Keratinocyte (primary cell): ENCODE data around the gene PPP1R3F.

Experiments
- EZH2 ChIP-seq: IDR thresholded peaks from one replicate; pipeline ENCODE4 v1.6.1; 2012; ENCODE audit warnings: inconsistent platforms, mild to moderate bottlenecking, low read length, moderate library complexity
- TF ChIP-seq, protein P1 (sequence below), 3 experiments: IDR thresholded peaks in 1 of 3; conservative IDR thresholded peaks in 1 of 3; optimal IDR thresholded peaks in 1 of 3; 2 replicates in 2 of 3; 3 replicates in 1 of 3; pipeline versions ENCODE3 to v1.5.1; 2011; ENCODE audit warnings: low read length in 3 of 3, mild to moderate bottlenecking in 3 of 3, moderate library complexity in 2 of 3, control low read depth in 1 of 3, inconsistent platforms in 1 of 3; ENCODE audit not compliant: insufficient read depth in 2 of 3; ENCODE audit errors: extremely low read depth in 1 of 3

DNA sequence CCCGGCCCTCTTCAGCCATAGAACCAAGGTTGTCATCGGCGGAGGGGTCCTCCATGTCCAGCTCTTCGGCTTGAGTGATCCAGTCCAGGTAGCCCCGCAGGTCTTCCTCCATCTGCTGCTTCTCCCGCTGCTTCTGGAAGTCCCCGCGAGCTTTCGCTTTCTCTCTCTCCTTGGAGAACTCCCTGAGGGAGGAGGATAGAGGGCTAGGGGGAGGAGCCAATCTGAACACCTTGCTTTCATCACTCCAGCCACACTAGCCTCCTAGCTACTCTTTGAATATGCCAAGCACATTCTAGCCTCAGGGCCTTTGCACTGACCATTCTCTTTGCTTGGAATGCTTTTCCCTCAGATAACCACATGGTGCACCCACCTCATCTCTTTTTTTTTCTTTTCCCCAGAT, 42.6 kb upstream of the PPP1R3F start:
- no peak for TF ChIP-seq EZH2
- TF ChIP-seq, protein P1, sequence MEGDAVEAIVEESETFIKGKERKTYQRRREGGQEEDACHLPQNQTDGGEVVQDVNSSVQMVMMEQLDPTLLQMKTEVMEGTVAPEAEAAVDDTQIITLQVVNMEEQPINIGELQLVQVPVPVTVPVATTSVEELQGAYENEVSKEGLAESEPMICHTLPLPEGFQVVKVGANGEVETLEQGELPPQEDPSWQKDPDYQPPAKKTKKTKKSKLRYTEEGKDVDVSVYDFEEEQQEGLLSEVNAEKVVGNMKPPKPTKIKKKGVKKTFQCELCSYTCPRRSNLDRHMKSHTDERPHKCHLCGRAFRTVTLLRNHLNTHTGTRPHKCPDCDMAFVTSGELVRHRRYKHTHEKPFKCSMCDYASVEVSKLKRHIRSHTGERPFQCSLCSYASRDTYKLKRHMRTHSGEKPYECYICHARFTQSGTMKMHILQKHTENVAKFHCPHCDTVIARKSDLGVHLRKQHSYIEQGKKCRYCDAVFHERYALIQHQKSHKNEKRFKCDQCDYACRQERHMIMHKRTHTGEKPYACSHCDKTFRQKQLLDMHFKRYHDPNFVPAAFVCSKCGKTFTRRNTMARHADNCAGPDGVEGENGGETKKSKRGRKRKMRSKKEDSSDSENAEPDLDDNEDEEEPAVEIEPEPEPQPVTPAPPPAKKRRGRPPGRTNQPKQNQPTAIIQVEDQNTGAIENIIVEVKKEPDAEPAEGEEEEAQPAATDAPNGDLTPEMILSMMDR (optimal IDR thresholded peaks at IDR 0.05 in 1 of 3, IDR thresholded peaks at IDR 0.05 in 1 of 3, conservative IDR thresholded peaks at IDR 0.05 in 1 of 3; ENCODE audit: extremely low read depth in 1 of 3, insufficient read depth in 2 of 3, low read length in 3 of 3) = no peak
